ENCODE measurements around the gene LBX1.
A peak's percentile ranks its signal among the peaks of the same experiment; 100 is the strongest.
"Not testable (repeated sequence)": the region's sequence is repeated elsewhere in the genome, so short reads cannot be mapped to it uniquely, and the experiment has no call there.

LBX1 gene

DNA sequence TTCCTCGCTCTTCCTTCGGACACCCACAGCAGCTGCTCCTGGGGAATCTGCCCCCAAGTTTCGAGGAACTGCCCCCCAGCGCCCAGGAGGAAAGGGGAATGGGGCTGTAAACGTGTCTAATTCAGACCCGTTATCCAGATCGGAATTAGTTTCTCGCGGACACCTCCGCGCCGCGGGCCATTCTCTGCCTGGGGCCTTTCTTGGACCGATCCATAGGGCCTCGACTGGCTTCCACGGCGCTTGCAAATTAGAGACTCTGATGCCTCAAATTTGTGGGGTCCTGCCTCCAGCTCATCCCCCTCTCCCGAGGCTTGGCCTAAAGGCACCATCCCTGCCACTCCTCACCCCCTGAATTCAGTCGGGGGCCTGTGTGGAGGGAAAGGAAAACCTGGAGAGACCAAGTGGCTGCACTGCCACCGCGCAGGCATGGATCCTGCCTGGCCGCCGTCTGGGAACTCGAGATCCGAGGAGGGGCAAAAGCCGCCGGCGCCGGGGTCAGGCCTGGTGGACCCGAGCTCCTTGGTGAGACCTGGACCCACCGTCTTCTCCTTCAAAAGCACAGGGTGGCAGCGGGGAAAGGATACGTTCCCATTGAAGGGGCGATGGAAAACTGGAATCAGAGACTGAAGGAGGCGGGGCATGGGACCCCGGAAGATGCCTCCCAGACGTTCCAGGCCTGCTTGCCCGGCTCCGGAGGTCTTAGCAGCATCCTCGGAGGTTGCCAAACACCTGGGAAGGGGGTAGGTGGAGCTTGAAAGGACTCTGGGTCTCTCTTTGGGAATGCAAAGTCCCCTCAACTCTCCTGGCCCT is 13.7 kb downstream of the LBX1 start:
- DNase-seq = no peak

DNA sequence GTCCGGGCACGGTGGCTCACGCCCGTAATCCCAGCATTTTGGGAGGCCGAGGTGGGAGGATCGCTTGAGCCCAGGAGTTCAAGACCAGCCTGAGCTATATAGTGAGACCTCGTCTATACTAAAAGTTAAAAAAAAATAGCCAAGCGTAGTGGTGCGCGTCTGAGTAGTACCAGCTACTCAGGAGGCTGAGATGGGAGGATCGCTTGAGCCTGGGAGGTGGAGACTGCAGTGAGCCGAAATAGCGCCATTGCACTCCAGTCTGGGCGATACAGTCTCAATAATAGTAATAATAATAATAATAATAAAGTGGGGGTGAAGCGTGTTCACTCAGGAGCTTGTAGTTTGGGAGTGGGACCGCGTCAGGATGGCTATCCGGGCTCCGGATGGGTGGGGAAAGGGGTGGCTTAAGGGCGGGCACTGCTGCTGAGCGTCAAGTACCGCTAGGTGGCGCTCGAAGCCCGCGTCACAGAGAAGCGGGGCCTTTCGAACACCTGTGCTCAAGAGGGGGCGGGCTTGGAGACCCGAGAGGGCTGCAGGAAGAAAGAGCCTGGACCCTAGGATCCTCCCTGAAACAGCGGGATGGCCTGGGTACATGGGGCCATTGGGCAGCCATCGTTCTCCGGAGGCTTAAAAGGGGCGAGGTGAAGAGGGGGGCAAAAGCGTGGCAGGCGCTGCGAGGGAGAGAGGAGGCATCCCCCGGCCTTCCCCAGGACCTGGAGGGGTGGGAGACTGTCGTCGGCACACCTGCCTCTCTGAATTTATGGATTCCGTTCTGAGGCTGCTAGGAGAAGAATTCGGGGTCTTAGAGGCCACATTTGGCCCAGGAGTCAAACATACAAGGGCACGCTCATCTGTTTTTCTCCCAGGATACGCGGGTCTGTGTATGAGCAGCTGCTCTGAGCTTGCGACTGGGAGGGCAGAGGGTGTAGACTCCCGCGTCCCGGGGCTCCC is 14.5 kb downstream of the LBX1 start:
- DNase-seq = peak in 36 of 56 donors; percentile 2 to 75 (median 24)

DNA sequence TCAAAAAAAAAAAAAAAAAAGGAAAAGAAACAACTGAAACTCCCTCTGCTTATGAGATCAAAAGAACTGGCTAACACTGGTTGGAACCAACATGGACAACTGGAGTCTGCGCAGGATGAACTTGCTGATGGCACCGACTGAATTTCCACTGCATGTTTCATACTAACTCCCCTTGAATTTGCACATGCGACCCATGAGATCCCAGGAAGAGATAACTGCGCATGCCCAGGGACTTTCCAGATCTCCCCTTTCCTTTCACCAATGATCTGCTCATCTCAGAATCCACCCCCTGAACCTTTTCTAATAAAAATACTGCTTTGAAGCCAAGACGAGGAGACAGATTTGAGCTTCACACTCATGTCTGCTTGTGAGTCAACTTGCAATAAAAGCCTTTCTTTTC is 20.7 kb downstream of the LBX1 start:
- DNase-seq = peak in 1 of 56 donors; percentile 6

DNA sequence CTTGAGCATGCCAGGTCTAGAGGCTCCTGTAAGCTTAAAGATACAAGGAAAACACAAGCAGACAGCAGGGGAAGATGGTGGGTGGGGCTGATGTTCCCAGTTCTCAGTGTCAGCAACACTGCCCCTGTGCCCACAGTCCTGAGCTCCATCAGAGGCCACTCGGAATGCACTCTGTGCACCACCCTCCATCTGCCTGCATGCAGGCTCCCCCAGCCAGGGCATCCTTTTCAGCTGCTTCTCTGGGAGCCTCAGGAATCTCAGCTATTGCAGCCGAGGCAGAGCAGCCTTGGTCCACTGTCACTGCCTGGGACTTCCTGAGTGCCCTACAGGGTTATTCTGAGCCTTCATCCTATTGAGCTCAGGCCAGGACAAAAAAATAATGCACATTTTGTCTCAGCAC is 22.2 kb downstream of the LBX1 start:
- no peak for DNase-seq

DNA sequence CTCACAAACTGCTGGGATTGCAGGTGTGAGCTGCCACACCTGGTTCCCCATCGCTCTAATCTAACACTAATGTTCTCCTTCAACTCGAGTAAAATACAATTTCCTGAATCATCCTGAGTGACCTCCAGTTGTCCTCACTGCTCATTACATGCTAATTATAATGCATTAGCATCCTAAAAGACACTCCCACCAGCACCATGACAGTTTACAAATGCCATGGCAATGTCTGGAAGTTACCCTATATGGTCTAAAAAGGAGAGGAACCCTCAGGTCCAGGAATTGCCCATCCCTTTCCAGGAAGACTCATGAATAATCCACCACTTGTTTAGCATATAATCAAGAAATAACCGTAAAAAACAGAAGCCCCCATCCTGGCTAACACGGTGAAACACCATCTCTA is 26.6 kb downstream of the LBX1 start:
- not testable (repeated sequence) for DNase-seq

DNA sequence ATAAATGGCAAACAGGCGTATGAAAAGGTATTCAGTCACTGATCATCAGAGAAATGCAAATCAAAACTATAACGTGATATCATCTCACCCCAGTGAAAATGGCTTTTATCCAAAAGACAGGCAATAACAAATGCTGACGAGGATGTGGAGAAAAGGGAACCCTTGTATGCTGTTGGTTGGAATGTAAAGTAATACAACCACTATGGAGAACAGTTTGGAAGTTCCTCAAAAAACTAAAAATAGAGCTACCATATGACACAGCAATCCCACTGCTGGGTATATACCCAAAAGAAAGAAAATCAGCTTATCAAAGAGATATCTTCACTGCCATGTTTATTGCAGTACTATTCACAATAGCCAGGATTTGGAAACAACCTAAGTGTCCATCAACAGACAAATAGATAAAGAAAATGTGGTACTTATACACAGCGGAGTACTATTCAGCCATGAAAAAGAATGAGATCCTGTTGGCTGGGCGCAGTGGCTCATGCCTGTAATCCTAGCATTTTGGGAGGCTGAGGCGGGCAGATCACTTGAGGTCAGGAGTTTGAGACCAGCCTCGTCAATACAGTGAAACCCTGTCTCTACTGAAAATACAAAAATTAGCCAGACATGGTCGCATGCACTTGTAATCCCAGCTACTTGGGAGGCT is 30.8 kb downstream of the LBX1 start:
- not testable (repeated sequence) for DNase-seq

- DNase-seq = no peak
Observed at GRCh38 chr10:101195921-101196320, 33.3 kb downstream of the LBX1 start.

GRCh38 chr10:101189461-101190401 is 39.5 kb downstream of the LBX1 start:
- DNase-seq = no peak

- no peak for DNase-seq
Observed at GRCh38 chr10:101188942-101189341, 40.3 kb downstream of the LBX1 start.

GRCh38 chr10:101183458-101184183 is 45.6 kb downstream of the LBX1 start:
- no peak for DNase-seq

GRCh38 chr10:101182936-101183335 is 46.3 kb downstream of the LBX1 start:
- no peak for DNase-seq

Data from nucleus accumbens (tissue), 56 donors.